GM12874 (cell line): Measurements from ENCODE around the gene SFXN5.

Experiments
- TF ChIP-seq, protein P1 (sequence below): IDR thresholded peaks from 2 replicates; pipeline ENCODE4 v1.5.1; 2011; ENCODE audit warnings: low read depth, mild to moderate bottlenecking, control low read depth, low read length, moderate library complexity; ENCODE audit not compliant: insufficient read depth

The SFXN5 gene

DNA sequence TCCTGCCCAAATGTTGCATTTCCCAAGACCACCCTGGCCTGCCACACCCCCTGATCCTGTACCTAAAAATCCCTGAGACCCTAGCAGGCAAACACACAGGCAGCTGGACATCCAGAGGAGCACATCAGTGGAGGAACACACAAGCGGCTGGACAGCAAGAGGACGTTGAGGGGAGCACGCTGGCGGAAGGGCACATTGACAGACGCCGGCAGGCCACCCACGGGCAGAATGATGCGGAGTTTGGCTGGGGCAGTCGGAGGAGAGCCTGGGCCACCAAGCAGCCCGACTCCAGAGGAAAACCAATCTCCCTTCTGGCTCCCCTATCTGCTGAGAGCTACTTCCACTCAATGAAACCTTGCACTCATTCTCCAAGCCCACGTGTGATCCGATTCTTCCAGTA is 106.5 kb downstream of the SFXN5 start:
- TF ChIP-seq, protein P1, sequence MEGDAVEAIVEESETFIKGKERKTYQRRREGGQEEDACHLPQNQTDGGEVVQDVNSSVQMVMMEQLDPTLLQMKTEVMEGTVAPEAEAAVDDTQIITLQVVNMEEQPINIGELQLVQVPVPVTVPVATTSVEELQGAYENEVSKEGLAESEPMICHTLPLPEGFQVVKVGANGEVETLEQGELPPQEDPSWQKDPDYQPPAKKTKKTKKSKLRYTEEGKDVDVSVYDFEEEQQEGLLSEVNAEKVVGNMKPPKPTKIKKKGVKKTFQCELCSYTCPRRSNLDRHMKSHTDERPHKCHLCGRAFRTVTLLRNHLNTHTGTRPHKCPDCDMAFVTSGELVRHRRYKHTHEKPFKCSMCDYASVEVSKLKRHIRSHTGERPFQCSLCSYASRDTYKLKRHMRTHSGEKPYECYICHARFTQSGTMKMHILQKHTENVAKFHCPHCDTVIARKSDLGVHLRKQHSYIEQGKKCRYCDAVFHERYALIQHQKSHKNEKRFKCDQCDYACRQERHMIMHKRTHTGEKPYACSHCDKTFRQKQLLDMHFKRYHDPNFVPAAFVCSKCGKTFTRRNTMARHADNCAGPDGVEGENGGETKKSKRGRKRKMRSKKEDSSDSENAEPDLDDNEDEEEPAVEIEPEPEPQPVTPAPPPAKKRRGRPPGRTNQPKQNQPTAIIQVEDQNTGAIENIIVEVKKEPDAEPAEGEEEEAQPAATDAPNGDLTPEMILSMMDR = no peak

DNA sequence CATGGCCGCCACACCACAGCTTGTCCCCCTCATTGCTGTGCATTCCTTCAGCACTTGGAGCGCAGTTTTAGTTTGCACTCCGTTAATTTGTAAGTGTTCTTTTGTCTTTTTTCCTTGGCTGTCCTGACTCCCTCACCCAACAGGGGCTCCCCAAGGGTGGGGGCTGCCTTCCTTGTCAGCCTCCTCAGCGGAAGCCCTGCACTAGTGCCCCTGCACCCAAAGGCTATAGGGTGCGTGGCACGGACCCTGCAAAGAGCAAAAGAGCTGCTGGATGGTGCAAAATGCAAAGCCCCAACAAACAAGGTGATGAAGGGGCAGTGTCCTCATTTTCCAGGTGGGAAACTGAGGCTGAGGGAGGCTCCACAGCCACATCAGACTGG is 107.4 kb downstream of the SFXN5 start:
- TF ChIP-seq, protein P1 = no peak

DNA sequence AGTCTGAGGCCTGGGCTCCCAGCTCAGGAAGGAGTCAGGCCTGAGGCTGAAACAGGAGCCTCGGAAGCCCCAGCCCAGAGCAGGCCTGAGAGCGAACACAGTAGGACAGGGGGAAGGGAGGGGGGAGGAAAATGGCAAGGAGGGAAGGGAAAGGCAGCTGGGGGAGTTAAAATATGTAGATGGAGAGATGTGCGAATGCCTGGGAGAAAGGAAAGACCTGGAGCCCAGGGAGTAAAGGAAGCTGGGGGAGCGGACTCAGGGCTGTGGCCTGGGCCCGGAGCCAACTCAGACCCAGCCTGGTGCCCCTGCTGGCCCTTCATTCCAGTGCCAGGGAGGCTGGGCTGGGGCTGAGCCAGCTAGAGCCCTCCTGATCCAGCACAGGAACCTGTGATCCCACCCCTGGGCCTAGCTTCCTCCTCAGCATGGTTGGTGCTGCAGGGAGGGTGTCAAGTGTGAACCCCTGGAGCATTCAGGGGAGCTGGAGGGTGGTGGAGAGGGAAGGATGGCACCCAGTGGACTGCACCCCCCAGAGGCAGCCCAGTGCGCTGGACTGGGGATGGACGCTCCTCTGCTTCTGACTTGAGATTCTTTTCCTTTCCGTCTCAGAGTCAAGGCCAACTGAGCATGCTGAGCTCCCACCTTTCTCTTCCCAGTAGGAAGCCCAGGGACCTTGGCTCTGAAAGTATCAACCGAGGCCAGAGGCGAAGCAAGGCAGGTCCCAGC is 107.9 kb downstream of the SFXN5 start:
- TF ChIP-seq, protein P1 = no peak

DNA sequence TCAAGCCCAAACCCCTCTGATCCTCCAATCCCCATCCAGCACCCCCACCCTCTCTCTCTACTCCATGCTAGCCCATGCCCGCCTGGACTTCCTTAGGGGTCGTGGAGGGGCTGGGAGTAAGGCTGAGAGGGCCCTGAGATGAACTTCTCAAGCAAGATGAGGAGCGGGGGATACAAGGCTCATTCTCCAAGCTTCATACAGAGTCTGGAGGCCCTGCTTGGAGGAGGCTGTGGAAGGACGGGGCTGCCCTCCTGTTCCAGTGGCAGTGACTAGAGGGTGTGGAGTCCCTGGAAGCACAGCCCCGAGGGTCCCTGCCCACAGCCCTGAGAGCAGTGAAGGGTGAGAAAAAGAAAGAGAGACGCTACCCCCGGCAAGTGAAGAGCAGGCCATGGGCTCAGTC is 108.6 kb downstream of the SFXN5 start:
- TF ChIP-seq, protein P1 = no peak

DNA sequence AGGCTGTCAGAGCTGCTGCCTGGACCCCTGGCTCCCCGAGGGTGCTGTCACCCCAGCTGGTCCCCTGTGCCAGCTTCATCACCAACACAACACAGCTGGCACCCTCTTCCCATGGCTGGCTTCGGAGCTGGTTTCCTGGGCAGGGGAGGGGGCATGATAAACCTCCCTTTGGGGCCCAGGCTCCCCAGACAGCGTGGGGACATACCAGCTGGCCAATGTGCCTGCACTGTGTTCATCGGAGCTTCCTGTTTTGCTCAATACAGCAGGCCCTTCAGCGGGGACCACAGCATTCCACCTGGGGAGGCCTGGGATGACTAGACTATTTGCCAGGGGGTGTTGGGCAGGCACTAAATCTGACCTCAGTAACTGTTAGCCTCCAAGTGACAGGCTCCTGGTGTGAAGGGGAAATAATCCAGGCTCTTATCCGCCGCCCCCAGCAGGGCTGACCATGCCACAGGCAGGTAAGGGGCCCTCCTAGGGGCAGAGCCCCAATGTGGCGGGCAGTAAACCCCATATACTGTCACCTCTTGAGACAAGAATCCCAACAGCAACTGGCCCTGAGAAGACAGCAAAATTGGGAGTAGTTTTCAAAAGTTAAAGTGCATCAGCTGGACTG is 109.6 kb downstream of the SFXN5 start:
- TF ChIP-seq, protein P1 = no peak

DNA sequence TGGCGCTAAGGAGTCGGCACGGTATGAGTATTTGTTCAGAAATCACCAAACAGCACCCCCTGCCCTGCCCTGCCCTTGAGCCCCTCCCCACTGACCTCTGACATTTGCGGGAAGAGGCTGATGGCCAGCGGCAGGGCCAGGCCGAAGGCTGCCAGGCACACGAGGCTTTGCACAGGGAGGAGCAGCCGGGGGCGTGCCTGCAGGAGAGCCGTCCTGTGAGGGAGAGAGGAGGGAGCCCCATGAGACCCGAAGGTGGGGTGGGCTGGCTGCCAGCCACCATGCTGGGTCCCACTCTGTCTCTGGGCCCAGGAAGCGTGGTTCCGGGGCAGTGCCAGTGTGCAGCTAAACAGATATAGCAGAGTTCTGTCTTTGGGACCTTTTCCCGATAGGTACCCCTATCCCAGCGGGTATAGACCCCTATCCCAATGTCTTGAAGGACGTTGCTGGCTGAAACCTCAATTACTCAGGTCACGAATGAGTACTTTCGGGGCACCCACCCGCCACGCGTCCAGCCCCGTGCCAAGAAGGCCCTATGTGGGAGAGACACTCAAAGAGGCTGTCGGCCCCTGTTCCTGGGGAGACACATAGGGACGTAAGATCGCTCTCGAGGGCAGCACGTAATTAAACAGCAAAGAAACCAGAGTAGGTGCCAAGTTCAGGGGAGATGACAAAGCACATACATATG is 110.3 kb downstream of the SFXN5 start:
- TF ChIP-seq, protein P1 = no peak
